PC-3 (cell line): ENCODE data around the gene MEGF6. TPM values are rescaled to one million over a fixed set of nuclear protein-coding genes. Genes with fewer than 3 reads are reported as not detected.

Experiments used
- ATAC-seq: fragments of 200-7000 bp; cut with Tn5 transposase; 2 replicates; pipeline ENCODE4 v1.9.1; 2020; ENCODE audit warnings: mild to moderate bottlenecking, moderate library complexity
- BruUV-seq: library from RNA; stranded (reverse); fragments of 400-500 nt; replicated peaks from 2 replicates; lab custom pipeline; 2021; lab: Mats Ljungman, UMichigan
- CTCF ChIA-PET: fragments of 300-600 bp; sonication (Branson Sonifier 250); formaldehyde crosslinking; loops from one replicate; lab custom pipeline; 2022; ENCODE audit warnings: antibody characterized with exemption; lab: Charles Lee
- POLR2A ChIA-PET: fragments of 300-600 bp; sonication (Branson Sonifier 250); formaldehyde crosslinking; loops from one replicate; lab custom pipeline; 2022; ENCODE audit warnings: antibody characterized with exemption; ENCODE audit not compliant: unreplicated experiment; lab: Charles Lee
- DNase-seq: peaks from one replicate; pipeline ENCODE4 v3.0.0-alpha.2; 2015
- H2AFZ ChIP-seq: fragments of 300-600 bp; sonication (generic); 2 replicates; pipeline ENCODE4 v1.6.0; 2016; ENCODE audit warnings: antibody characterized with exemption, low read length
- H3F3A ChIP-seq: fragments of 300-600 bp; sonication (generic); one replicate; pipeline ENCODE4 v1.6.0; 2017; ENCODE audit warnings: antibody characterized with exemption, low read length, control low read depth, mild to moderate bottlenecking; ENCODE audit not compliant: unreplicated experiment
- H3K27ac ChIP-seq: fragments of 300-600 bp; sonication (generic); 2 replicates; pipeline ENCODE4 v1.5.1; 2016; ENCODE audit warnings: mild to moderate bottlenecking, low read length
- H3K27me3 ChIP-seq: fragments of 300-600 bp; sonication (generic); 2 replicates; pipeline ENCODE4 v1.6.1; 2016; ENCODE audit warnings: low read length, mixed read lengths
- H3K36me3 ChIP-seq: fragments of 300-600 bp; sonication (generic); 2 replicates; pipeline ENCODE4 v1.6.1; 2016; ENCODE audit warnings: low read depth, mixed run types, low read length, mixed read lengths
- H3K4me1 ChIP-seq: fragments of 300-600 bp; sonication (generic); 2 replicates; pipeline ENCODE4 v1.5.1; 2016; ENCODE audit warnings: low read length; ENCODE audit not compliant: insufficient read depth
- H3K4me2 ChIP-seq: fragments of 300-600 bp; sonication (generic); 2 replicates; pipeline ENCODE4 v1.6.0; 2016; ENCODE audit warnings: low read length
- H3K4me3 ChIP-seq: fragments of 300-600 bp; sonication (generic); 2 replicates; pipeline ENCODE4 v1.5.1; 2016; ENCODE audit warnings: mild to moderate bottlenecking, low read length, mixed read lengths
- H3K79me2 ChIP-seq: fragments of 300-600 bp; sonication (generic); 2 replicates; pipeline ENCODE4 v1.6.1; 2017; ENCODE audit warnings: low read length, mixed read lengths
- H3K9ac ChIP-seq: fragments of 300-600 bp; sonication (generic); 2 replicates; pipeline ENCODE4 v1.6.0; 2016; ENCODE audit warnings: mild to moderate bottlenecking, low read length
- H3K9me2 ChIP-seq: fragments of 300-600 bp; sonication (generic); replicated peaks from 2 replicates; pipeline ENCODE4 v1.6.1; 2016; ENCODE audit warnings: mixed run types, low read length, mixed read lengths
- H3K9me3 ChIP-seq: fragments of 300-600 bp; sonication (generic); 2 replicates; pipeline ENCODE4 v1.6.1; 2016; ENCODE audit warnings: low read length, mixed read lengths
- H4K20me1 ChIP-seq: fragments of 300-600 bp; sonication (generic); 2 replicates; pipeline ENCODE4 v1.6.1; 2016; ENCODE audit warnings: low read length, mixed read lengths
- EZH2 ChIP-seq: fragments of 300-600 bp; sonication (generic); IDR thresholded peaks from one replicate; pipeline ENCODE4 v1.6.1; 2017; ENCODE audit warnings: antibody characterized with exemption, mild to moderate bottlenecking, low read length; ENCODE audit not compliant: unreplicated experiment
- EZH2phosphoT487 ChIP-seq: fragments of 300-600 bp; sonication (generic); IDR thresholded peaks from 2 replicates; pipeline ENCODE4 v1.6.1; 2018; ENCODE audit warnings: mild to moderate bottlenecking, antibody characterized with exemption, low read length, borderline replicate concordance
- intact Hi-C: fragments of 100-400 bp; cut with micrococcal nuclease; formaldehyde crosslinking; loops from 2 replicates; pipeline ENCODE4 v1.9.0; 2023
- total RNA-seq: library from RNA; depleted of rRNA; stranded (reverse); fragments of >200 nt; gene quantifications from 2 replicates; pipeline ENCODE4 v1.2.3, GENCODE V29; 2014
- TF ChIP-seq, protein P1 (sequence below): fragments of 300-600 bp; sonication (generic); conservative IDR thresholded peaks from 2 replicates; pipeline ENCODE4 v1.5.1; 2017; ENCODE audit warnings: antibody characterized with exemption, low read depth, mild to moderate bottlenecking, low read length

The MEGF6 gene
- total RNA-seq, 1 experiment from 2014 or later, result 32.5 TPM

DNA sequence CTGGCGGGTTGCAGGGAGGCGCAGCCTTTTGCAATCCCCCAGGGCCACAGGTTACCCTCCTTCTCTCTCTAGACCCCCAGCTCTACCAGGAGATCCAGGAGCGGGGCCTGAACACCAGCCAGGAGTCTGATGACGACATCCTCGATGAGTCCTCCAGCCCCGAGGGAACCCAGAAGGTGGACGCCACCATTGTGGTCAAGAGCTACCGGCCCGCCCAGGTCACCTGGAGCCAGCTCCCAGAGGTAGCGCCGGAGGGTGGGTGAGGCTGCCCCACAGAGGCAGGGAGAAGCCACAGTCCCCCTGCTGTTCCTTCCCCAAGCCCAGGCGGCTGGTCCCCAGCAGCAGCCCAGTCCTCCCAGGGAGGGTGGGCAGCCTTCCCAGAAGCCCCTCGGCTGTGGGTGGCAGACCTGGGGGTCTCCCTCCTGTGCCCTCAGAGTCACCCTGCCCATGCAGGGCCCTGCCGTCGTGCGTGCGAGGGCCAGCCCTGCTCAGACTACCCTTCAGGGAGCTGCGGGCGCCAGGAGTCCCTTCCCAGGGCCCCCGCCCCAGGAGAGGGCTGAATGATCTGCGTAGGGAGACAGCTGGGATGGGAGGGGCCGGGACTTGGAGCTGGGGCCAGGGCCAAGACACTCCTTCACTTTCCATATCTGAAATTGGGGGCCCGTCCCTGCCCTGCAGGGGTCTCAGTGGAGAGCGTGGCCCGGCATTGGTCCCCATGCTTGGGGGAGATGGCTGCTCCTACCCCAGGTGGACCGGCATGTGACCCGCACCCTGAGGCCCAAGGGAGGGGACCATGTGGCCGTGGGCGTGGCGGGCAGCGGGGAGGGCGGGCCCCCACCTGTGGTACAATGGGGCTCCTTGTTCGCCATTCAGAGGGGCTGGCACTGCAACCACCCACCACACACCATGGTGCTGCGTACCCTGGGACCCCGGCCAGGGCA, 143.9 kb downstream of the MEGF6 start:
- no TSS peak for BruUV-seq
- POLR2A ChIA-PET, result no interaction called here
- no peaks in the 10 kb centered on the region; the same call in 1 of the 2 replicates for H3K36me3 ChIP-seq

DNA sequence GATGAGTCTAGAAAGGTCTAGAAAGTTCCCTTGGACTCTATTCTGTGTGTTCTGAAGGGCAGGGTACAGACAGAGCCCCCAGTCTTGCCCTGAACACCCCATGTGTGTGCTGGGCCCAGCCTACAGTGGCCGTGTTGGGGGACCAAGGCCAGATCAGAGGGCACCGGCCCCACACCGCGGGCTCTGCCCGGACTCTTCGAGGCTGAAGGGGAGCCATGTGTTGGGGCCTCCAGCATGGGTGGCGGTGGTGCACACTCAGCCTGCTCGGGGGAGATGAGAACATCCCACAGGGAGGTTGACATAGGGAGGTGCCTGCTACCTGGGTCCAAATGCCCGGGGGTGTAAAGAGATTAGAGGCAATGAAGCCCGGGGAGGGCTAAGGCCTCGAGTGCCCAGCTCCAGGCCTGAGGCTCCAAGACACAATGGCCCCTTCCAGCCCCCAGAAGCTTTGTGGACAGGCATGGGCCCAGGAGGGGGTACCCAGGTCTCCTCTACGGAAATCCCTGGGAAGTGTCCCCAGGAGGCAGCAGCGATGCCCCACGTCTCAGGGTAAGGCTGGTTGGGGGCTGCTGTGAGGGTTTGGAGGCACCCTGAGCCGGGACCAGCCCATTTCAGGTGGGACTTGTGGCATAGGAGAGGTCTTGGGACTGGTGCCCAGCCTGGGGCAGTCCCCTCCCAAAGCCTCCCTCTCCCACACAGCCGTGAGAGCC, 144.8 kb downstream of the MEGF6 start:
- no peaks in the 10 kb centered on the region for H3K9me3 ChIP-seq
- ATAC-seq, result no peak
- no peak overlapping the region for H3K4me2 ChIP-seq
- ChIA-PET CTCF (interaction anchor here (0.6 kb wide), 1 partner anchor 239 kb away, joined by 4 read pairs; no protein-coding TSS in a partner anchor), POLR2A (no interaction called here)
- no peaks in the 10 kb centered on the region for H3F3A ChIP-seq
- no peak for DNase-seq
- H3K27me3 ChIP-seq, result no peaks in the 10 kb centered on the region
- no peak for TF ChIP-seq EZH2
- TF ChIP-seq EZH2phosphoT487, result no peak
- TF ChIP-seq, protein P1, sequence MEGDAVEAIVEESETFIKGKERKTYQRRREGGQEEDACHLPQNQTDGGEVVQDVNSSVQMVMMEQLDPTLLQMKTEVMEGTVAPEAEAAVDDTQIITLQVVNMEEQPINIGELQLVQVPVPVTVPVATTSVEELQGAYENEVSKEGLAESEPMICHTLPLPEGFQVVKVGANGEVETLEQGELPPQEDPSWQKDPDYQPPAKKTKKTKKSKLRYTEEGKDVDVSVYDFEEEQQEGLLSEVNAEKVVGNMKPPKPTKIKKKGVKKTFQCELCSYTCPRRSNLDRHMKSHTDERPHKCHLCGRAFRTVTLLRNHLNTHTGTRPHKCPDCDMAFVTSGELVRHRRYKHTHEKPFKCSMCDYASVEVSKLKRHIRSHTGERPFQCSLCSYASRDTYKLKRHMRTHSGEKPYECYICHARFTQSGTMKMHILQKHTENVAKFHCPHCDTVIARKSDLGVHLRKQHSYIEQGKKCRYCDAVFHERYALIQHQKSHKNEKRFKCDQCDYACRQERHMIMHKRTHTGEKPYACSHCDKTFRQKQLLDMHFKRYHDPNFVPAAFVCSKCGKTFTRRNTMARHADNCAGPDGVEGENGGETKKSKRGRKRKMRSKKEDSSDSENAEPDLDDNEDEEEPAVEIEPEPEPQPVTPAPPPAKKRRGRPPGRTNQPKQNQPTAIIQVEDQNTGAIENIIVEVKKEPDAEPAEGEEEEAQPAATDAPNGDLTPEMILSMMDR, result no peak
- no peak overlapping the region for H2AFZ ChIP-seq
- H3K36me3 ChIP-seq, result no peaks in the 10 kb centered on the region; the same call in 1 of the 2 replicates
- H3K79me2 ChIP-seq, result peaks cover 2% of the 10 kb centered on the region; the same call in 1 of the 2 replicates
- H4K20me1 ChIP-seq, result no peaks in the 10 kb centered on the region
- H3K9ac ChIP-seq, result no peak overlapping the region
- H3K27ac ChIP-seq, result no peak overlapping the region
- H3K4me3 ChIP-seq, result no peak overlapping the region
- H3K9me2 ChIP-seq, result no peaks in the 10 kb centered on the region
- intact Hi-C loops, result no loop called here
- no TSS peak for BruUV-seq
- H3K4me1 ChIP-seq, result no peaks in the 10 kb centered on the region; the same call in 1 of the 2 replicates

More for the DNA sequence above, 143.9 kb downstream of the MEGF6 start:
- TF ChIP-seq EZH2 (no peak), EZH2phosphoT487 (no peak)
- TF ChIP-seq, protein P1, result no peak
- Histone ChIP-seq H3K4me2 (no peak overlapping the region), H3K27me3 (no peaks in the 10 kb centered on the region), H3K4me1 (no peaks in the 10 kb centered on the region; the same call in 1 of the 2 replicates), H3K4me3 (no peak overlapping the region), H4K20me1 (no peaks in the 10 kb centered on the region), H2AFZ (no peak overlapping the region), H3K79me2 (no peaks in the 10 kb centered on the region), H3K9me2 (no peaks in the 10 kb centered on the region), H3K27ac (no peak overlapping the region), H3K9ac (no peak overlapping the region), H3K9me3 (no peaks in the 10 kb centered on the region), H3F3A (no peaks in the 10 kb centered on the region)
- intact Hi-C loops, result no loop called here
- CTCF ChIA-PET, result no interaction called here
- DNase-seq (no peak), ATAC-seq (no peak)
